Measurements from ENCODE around the gene DHDH. TPM values are rescaled to one million over a fixed set of nuclear protein-coding genes. Genes with fewer than 3 reads are reported as not detected.

DHDH gene
- total and polyA plus RNA-seq, 2 of the 13 experiments (the other 11 are each of a cell fraction or from before 2014, with no cell fraction given) = 0.13 to 0.91 TPM

DNA sequence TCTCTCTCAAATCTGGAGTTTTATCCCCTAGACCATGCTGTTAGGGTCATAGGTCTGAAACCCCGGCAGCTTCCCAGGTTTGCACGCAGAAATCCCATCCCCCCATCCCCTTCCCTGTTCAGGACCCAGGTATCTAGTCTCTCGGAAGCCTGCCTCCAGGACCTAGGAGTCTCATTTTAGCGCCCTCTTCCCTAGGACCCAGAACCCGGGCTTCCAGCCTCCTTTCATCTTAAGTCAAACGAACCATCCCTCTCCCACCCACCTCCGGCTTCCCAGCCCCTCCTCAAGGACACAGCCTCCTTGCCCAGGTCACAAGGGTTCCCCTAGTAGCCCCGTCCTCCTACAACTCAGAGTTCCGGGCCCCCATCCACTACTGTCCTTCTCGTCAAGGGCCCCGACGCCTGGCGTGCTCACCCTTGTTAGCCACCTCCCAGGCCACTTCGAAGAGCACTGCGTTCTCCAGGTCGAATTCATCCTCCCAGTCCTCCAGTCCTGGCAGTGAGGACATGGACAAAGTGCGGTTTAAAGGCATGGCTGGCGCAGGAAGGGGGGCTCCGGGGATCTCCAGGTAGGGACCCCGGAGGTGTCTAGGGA lies 59.2 kb downstream of the DHDH start (continued):
- TF ChIP-seq, protein P1, sequence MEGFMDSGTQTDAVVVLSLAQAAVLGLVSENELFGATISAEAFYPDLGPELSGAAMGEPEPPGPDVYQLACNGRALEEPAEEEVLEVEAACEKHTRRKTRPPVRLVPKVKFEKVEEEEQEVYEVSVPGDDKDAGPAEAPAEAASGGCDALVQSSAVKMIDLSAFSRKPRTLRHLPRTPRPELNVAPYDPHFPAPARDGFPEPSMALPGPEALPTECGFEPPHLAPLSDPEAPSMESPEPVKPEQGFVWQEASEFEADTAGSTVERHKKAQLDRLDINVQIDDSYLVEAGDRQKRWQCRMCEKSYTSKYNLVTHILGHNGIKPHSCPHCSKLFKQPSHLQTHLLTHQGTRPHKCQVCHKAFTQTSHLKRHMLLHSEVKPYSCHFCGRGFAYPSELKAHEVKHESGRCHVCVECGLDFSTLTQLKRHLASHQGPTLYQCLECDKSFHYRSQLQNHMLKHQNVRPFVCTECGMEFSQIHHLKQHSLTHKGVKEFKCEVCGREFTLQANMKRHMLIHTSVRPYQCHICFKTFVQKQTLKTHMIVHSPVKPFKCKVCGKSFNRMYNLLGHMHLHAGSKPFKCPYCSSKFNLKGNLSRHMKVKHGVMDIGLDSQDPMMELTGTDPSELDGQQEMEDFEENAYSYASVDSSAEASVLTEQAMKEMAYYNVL (CRISPR knock-in tag; IDR thresholded peaks at IDR 0.05; ENCODE audit: borderline replicate concordance) = no peak
- TF ChIP-seq, protein P2, sequence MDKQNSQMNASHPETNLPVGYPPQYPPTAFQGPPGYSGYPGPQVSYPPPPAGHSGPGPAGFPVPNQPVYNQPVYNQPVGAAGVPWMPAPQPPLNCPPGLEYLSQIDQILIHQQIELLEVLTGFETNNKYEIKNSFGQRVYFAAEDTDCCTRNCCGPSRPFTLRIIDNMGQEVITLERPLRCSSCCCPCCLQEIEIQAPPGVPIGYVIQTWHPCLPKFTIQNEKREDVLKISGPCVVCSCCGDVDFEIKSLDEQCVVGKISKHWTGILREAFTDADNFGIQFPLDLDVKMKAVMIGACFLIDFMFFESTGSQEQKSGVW (CRISPR knock-in tag; IDR thresholded peaks at IDR 0.05; ENCODE audit: borderline replicate concordance) = no peak
- no peak for TF ChIP-seq ARNT2 (CRISPR knock-in tag; IDR thresholded peaks at IDR 0.05; ENCODE audit: low read depth)
- TF ChIP-seq, protein P3, sequence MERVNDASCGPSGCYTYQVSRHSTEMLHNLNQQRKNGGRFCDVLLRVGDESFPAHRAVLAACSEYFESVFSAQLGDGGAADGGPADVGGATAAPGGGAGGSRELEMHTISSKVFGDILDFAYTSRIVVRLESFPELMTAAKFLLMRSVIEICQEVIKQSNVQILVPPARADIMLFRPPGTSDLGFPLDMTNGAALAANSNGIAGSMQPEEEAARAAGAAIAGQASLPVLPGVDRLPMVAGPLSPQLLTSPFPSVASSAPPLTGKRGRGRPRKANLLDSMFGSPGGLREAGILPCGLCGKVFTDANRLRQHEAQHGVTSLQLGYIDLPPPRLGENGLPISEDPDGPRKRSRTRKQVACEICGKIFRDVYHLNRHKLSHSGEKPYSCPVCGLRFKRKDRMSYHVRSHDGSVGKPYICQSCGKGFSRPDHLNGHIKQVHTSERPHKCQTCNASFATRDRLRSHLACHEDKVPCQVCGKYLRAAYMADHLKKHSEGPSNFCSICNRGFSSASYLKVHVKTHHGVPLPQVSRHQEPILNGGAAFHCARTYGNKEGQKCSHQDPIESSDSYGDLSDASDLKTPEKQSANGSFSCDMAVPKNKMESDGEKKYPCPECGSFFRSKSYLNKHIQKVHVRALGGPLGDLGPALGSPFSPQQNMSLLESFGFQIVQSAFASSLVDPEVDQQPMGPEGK (CRISPR knock-in tag; IDR thresholded peaks at IDR 0.05) = no peak
- no peak for TF ChIP-seq NFATC3 (CRISPR knock-in tag; IDR thresholded peaks at IDR 0.05)
- TF ChIP-seq, protein P4, sequence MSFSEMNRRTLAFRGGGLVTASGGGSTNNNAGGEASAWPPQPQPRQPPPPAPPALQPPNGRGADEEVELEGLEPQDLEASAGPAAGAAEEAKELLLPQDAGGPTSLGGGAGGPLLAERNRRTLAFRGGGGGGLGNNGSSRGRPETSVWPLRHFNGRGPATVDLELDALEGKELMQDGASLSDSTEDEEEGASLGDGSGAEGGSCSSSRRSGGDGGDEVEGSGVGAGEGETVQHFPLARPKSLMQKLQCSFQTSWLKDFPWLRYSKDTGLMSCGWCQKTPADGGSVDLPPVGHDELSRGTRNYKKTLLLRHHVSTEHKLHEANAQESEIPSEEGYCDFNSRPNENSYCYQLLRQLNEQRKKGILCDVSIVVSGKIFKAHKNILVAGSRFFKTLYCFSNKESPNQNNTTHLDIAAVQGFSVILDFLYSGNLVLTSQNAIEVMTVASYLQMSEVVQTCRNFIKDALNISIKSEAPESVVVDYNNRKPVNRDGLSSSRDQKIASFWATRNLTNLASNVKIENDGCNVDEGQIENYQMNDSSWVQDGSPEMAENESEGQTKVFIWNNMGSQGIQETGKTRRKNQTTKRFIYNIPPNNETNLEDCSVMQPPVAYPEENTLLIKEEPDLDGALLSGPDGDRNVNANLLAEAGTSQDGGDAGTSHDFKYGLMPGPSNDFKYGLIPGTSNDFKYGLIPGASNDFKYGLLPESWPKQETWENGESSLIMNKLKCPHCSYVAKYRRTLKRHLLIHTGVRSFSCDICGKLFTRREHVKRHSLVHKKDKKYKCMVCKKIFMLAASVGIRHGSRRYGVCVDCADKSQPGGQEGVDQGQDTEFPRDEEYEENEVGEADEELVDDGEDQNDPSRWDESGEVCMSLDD (CRISPR knock-in tag; IDR thresholded peaks at IDR 0.05; ENCODE audit: borderline replicate concordance) = no peak
- TF ChIP-seq ZBTB42 (CRISPR knock-in tag; IDR thresholded peaks at IDR 0.05) = no peak
- no peak for TF ChIP-seq PHF21A (CRISPR knock-in tag; IDR thresholded peaks at IDR 0.05)
- TF ChIP-seq, protein P5, sequence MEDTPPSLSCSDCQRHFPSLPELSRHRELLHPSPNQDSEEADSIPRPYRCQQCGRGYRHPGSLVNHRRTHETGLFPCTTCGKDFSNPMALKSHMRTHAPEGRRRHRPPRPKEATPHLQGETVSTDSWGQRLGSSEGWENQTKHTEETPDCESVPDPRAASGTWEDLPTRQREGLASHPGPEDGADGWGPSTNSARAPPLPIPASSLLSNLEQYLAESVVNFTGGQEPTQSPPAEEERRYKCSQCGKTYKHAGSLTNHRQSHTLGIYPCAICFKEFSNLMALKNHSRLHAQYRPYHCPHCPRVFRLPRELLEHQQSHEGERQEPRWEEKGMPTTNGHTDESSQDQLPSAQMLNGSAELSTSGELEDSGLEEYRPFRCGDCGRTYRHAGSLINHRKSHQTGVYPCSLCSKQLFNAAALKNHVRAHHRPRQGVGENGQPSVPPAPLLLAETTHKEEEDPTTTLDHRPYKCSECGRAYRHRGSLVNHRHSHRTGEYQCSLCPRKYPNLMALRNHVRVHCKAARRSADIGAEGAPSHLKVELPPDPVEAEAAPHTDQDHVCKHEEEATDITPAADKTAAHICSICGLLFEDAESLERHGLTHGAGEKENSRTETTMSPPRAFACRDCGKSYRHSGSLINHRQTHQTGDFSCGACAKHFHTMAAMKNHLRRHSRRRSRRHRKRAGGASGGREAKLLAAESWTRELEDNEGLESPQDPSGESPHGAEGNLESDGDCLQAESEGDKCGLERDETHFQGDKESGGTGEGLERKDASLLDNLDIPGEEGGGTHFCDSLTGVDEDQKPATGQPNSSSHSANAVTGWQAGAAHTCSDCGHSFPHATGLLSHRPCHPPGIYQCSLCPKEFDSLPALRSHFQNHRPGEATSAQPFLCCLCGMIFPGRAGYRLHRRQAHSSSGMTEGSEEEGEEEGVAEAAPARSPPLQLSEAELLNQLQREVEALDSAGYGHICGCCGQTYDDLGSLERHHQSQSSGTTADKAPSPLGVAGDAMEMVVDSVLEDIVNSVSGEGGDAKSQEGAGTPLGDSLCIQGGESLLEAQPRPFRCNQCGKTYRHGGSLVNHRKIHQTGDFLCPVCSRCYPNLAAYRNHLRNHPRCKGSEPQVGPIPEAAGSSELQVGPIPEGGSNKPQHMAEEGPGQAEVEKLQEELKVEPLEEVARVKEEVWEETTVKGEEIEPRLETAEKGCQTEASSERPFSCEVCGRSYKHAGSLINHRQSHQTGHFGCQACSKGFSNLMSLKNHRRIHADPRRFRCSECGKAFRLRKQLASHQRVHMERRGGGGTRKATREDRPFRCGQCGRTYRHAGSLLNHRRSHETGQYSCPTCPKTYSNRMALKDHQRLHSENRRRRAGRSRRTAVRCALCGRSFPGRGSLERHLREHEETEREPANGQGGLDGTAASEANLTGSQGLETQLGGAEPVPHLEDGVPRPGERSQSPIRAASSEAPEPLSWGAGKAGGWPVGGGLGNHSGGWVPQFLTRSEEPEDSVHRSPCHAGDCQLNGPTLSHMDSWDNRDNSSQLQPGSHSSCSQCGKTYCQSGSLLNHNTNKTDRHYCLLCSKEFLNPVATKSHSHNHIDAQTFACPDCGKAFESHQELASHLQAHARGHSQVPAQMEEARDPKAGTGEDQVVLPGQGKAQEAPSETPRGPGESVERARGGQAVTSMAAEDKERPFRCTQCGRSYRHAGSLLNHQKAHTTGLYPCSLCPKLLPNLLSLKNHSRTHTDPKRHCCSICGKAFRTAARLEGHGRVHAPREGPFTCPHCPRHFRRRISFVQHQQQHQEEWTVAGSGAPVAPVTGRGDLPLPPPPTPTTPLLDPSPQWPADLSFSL (CRISPR knock-in tag; IDR thresholded peaks at IDR 0.05) = no peak
- no peak for TF ChIP-seq MXD4 (CRISPR knock-in tag; IDR thresholded peaks at IDR 0.05)
- no peak for TF ChIP-seq ZNF329 (CRISPR knock-in tag; IDR thresholded peaks at IDR 0.05; ENCODE audit: low read depth)
- TF ChIP-seq ZFP36L2 (CRISPR knock-in tag; IDR thresholded peaks at IDR 0.05) = no peak
- no peak for TF ChIP-seq RFXAP (CRISPR knock-in tag; IDR thresholded peaks at IDR 0.05; ENCODE audit: borderline replicate concordance)
- TF ChIP-seq THAP11 (CRISPR knock-in tag; IDR thresholded peaks at IDR 0.05) = no peak
- TF ChIP-seq ZNF879 (CRISPR knock-in tag; IDR thresholded peaks at IDR 0.05) = no peak
- TF ChIP-seq SKI (IDR thresholded peaks at IDR 0.05; ENCODE audit: partially characterized antibody) = no peak
